ENCODE results near the gene CFAP221. TPM values are rescaled to one million over a fixed set of nuclear protein-coding genes. Genes with fewer than 3 reads are reported as not detected.

Gene CFAP221
- total and polyA plus RNA-seq, 12 donors, result 0.14 to 2.5 (median 1.4) TPM; not detected in 1

- H3K9me3 ChIP-seq, result no peaks in the 10 kb centered on the region
- H3K27ac ChIP-seq, result no peak overlapping the region
- no peaks in the 10 kb centered on the region for H3K4me1 ChIP-seq
- intact Hi-C loops (cut with DNase I), result loop anchor here in 3 of 10 donors (10.0 kb wide), 3 partner anchors 123 to 153 kb away; no protein-coding TSS in a partner anchor
- no peak for DNase-seq
- H3K4me3 ChIP-seq, result no peak overlapping the region
- peaks cover 0 to 9% (median 0%) of the 10 kb centered on the region in 7 donors for H3K27me3 ChIP-seq
- no peaks in the 10 kb centered on the region for H3K36me3 ChIP-seq
- WGBS, 2 donors, result 78 to 87% methylated on average over 3 of the region's 3 CpGs
- ATAC-seq, result no peak
- TF ChIP-seq, protein P1, sequence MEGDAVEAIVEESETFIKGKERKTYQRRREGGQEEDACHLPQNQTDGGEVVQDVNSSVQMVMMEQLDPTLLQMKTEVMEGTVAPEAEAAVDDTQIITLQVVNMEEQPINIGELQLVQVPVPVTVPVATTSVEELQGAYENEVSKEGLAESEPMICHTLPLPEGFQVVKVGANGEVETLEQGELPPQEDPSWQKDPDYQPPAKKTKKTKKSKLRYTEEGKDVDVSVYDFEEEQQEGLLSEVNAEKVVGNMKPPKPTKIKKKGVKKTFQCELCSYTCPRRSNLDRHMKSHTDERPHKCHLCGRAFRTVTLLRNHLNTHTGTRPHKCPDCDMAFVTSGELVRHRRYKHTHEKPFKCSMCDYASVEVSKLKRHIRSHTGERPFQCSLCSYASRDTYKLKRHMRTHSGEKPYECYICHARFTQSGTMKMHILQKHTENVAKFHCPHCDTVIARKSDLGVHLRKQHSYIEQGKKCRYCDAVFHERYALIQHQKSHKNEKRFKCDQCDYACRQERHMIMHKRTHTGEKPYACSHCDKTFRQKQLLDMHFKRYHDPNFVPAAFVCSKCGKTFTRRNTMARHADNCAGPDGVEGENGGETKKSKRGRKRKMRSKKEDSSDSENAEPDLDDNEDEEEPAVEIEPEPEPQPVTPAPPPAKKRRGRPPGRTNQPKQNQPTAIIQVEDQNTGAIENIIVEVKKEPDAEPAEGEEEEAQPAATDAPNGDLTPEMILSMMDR (IDR thresholded peaks at IDR 0.05), result no peak
These were observed 32.3 kb upstream of the CFAP221 start for GRCh38 chr2:119511989-119512388.

DNA sequence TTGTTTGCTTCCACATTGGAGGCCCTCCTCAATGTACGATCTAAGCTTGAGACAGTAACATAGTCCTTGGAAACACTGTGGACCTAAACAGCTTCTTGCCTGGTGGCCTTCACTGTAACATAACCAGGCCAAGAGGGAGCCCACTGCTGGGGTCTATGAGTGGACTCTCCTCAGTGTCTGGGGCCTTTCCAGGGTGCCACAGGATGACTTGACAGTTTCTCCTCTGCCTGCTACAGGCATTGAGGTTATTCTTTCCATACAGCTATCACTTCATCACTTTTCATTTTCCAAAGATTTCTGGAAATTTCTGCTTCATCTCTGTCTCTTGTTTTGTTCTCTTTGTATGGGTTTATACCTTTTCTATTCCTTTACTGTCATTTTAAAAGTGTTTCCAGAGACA lies 31.3 kb upstream of the CFAP221 start:
- Histone ChIP-seq H3K36me3 (no peaks in the 10 kb centered on the region), H3K4me3 (no peak overlapping the region), H3K9me3 (no peaks in the 10 kb centered on the region), H3K27ac (no peak overlapping the region), H3K4me1 (no peaks in the 10 kb centered on the region), H3K27me3 (peaks cover 0 to 11% (median 0%) of the 10 kb centered on the region in 7 donors)
- DNase-seq, result no peak
- TF ChIP-seq, protein P1 (IDR thresholded peaks at IDR 0.05), result no peak
- intact Hi-C loops (cut with DNase I), result loop anchor here in 3 of 10 donors (10.0 kb wide), 3 partner anchors 122 to 152 kb away; no protein-coding TSS in a partner anchor
- no peak for ATAC-seq
- WGBS, 2 donors, result 92 to 94% methylated on average over 1 of the region's 1 CpG

DNA sequence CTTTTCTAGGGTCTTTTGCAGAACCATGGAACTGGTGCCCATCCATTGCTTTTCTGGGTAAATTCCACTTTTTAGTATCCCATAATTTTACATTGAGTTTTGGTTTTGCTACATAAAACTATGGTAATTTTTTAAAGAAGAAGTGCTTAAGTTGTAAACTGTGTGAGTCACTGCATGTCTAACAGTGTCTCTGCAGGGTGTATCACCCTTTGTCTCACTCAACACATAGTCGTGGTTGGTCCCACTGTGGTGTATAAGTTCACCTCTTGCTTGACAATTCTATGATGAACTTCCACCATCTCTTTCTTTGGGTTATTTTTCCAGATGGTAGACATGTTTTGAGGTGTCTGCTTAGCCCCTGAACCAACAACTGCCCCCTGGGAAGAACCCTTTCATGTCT lies 30.4 kb upstream of the CFAP221 start:
- no peaks in the 10 kb centered on the region for H3K4me1 ChIP-seq
- ATAC-seq, result no peak
- no peak overlapping the region for H3K27ac ChIP-seq
- intact Hi-C loops (cut with DNase I), result loop anchor here in 3 of 10 donors (10.0 kb wide), 3 partner anchors 121 to 151 kb away; no protein-coding TSS in a partner anchor
- H3K27me3 ChIP-seq, result peaks cover 0 to 15% (median 0%) of the 10 kb centered on the region in 7 donors
- WGBS, 2 donors, result 39 to 66% methylated on average over 1 of the region's 1 CpG
- no peak overlapping the region for H3K4me3 ChIP-seq
- TF ChIP-seq, protein P1 (IDR thresholded peaks at IDR 0.05), result no peak
- DNase-seq, result no peak
- no peaks in the 10 kb centered on the region for H3K9me3 ChIP-seq
- H3K36me3 ChIP-seq, result no peaks in the 10 kb centered on the region

DNA sequence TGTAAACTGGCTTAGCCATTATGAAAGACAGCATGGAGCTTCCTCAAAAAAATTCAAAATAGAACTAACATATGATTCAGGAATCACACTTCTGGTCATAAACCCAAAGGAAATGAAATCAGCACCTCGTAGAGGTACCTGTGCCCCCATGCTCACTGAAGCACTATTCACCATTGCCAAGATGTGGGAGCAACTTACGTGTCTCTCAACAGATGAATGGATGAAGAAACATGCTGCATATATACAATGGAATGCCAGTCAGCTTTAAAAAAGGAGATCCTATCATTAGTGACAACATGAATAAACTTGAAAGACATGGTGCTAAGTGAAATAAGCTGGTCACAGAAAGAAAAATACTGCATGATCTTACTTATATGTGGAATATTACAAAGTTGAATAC lies 28.1 kb upstream of the CFAP221 start:
- DNase-seq, result no peak
- H3K4me1 ChIP-seq, result no peaks in the 10 kb centered on the region
- H3K36me3 ChIP-seq, result no peaks in the 10 kb centered on the region
- TF ChIP-seq, protein P1 (IDR thresholded peaks at IDR 0.05), result no peak
- ATAC-seq, result no peak
- intact Hi-C loops (cut with DNase I), result loop anchor here in 7 of 10 donors (2.0 to 10.0 kb wide), 6 partner anchors 119 to 149 kb away; no protein-coding TSS in a partner anchor
- 75 to 92% methylated on average over 2 of the region's 2 CpGs for WGBS, 2 donors
- peaks cover 0 to 12% (median 0%) of the 10 kb centered on the region in 7 donors for H3K27me3 ChIP-seq
- no peak overlapping the region for H3K4me3 ChIP-seq
- no peaks in the 10 kb centered on the region for H3K9me3 ChIP-seq
- H3K27ac ChIP-seq, result no peak overlapping the region

All from heart right ventricle (tissue), 16 donors.